Caco-2 (cell line): Measurements from ENCODE around the gene AATK. TPM values are rescaled to one million over a fixed set of nuclear protein-coding genes. Genes with fewer than 3 reads are reported as not detected.

ENCODE experiments used
- BruUV-seq: library from RNA; stranded (reverse); fragments of 400-500 nt; replicated peaks from 2 replicates; lab custom pipeline; 2021; lab: Mats Ljungman, UMichigan
- CTCF ChIA-PET: fragments of 300-600 bp; sonication (Branson Sonifier 250); formaldehyde crosslinking; loops from one replicate; lab custom pipeline; 2022; ENCODE audit warnings: antibody characterized with exemption; lab: Charles Lee
- POLR2A ChIA-PET: fragments of 300-600 bp; sonication (Branson Sonifier 250); formaldehyde crosslinking; loops from one replicate; lab custom pipeline; 2022; ENCODE audit warnings: antibody characterized with exemption; lab: Charles Lee
- DNase-seq, 2 experiments: peaks; one replicate each; pipeline versions ENCODE4 v3.0.0 to v3.0.0-alpha.2; 2020 to 2022
- H3K27me3 ChIP-seq: replicated peaks from 2 replicates; pipeline ENCODE4 v1.6.0; 2011; ENCODE audit warnings: low read length; ENCODE audit not compliant: control insufficient read depth, insufficient read depth
- H3K36me3 ChIP-seq: 2 replicates; pipeline ENCODE4 v1.5.1; 2011; ENCODE audit warnings: low read length; ENCODE audit not compliant: control insufficient read depth, insufficient read depth
- H3K4me1 ChIP-seq: fragments of 250-450 bp; sonication (Bioruptor Pico); 2 replicates; pipeline ENCODE4 v1.5.1; 2020; ENCODE audit warnings: mild to moderate bottlenecking
- H3K4me3 ChIP-seq: 2 replicates; pipeline ENCODE4 v1.5.1; 2011; ENCODE audit warnings: low read depth, mild to moderate bottlenecking, control low read depth, low read length
- H3K9me3 ChIP-seq: fragments of 250-450 bp; sonication (Bioruptor Pico); 2 replicates; pipeline ENCODE4 v1.5.1; 2020; ENCODE audit warnings: mild to moderate bottlenecking, moderate library complexity
- H3K27ac Mint-ChIP-seq: one replicate; pipeline ENCODE4 v1.8.0; 2022; ENCODE audit warnings: mixed read lengths; ENCODE audit not compliant: unreplicated experiment
- H3K27me3 Mint-ChIP-seq: one replicate; pipeline ENCODE4 v1.8.0; 2022; ENCODE audit warnings: mixed read lengths; ENCODE audit not compliant: insufficient read depth, unreplicated experiment
- H3K36me3 Mint-ChIP-seq: one replicate; pipeline ENCODE4 v1.8.0; 2022; ENCODE audit warnings: mild to moderate bottlenecking, mixed read lengths; ENCODE audit not compliant: insufficient read depth, unreplicated experiment
- H3K4me1 Mint-ChIP-seq: one replicate; pipeline ENCODE4 v1.8.0; 2022; ENCODE audit warnings: low read depth, mixed read lengths; ENCODE audit not compliant: unreplicated experiment
- H3K4me3 Mint-ChIP-seq: one replicate; pipeline ENCODE4 v1.8.0; 2022; ENCODE audit warnings: mild to moderate bottlenecking, moderate library complexity, mixed read lengths; ENCODE audit not compliant: unreplicated experiment
- H3K9me3 Mint-ChIP-seq: one replicate; pipeline ENCODE4 v1.8.0; 2022; ENCODE audit warnings: mixed read lengths; ENCODE audit not compliant: unreplicated experiment
- intact Hi-C: fragments of 100-400 bp; cut with micrococcal nuclease; formaldehyde crosslinking; loops from one replicate; pipeline ENCODE4 v1.10.0; 2022; ENCODE audit not compliant: unreplicated experiment
- total RNA-seq: library from RNA; stranded (reverse); gene quantifications from 2 replicates; pipeline ENCODE4 v1.2.3, GENCODE V29; 2022
- TF ChIP-seq, protein P1 (sequence below), 2 experiments: fragments of 200-600 bp in 1 of 2; IDR thresholded peaks; 1 replicate in 1 of 2; 2 replicates in 1 of 2; pipeline versions ENCODE4 v1.5.1 to v1.8.0; 2011 to 2022; ENCODE audit warnings: antibody characterized with exemption in 1 of 2, control low read depth in 1 of 2, inconsistent platforms in 1 of 2, low read depth in 1 of 2, low read length in 1 of 2, mild to moderate bottlenecking in 1 of 2, moderate library complexity in 1 of 2; ENCODE audit not compliant: insufficient read depth in 1 of 2, severe bottlenecking in 1 of 2, unreplicated experiment in 1 of 2

AATK gene
- total RNA-seq, 1 experiment from 2014 or later = 26.6 TPM

DNA sequence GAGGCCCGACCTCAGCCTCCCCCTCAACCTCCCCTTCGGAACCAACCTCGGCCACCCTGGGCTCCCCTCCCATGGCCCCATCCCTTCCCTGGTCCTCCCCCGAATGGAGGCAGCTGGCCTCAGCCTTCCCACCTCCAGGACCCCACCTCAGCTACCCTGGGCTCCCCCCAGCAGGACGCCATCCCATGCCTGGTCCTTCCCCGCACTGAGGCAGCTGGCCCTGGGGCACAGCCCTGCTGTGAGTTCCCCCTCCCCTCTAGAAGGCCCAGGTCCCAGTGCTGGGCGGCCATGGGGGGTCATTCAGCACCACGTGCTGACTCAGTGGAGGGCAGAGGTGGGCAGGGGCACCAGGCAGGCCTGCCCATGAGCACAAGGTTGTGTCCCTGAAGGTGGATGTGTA lies 29.7 kb downstream of the AATK start:
- Histone ChIP-seq H3K36me3 (no peaks in the 10 kb centered on the region), H3K4me3 (no peak overlapping the region), H3K4me1 (peaks cover 37% of the 10 kb centered on the region), H3K27me3 (no peaks in the 10 kb centered on the region), H3K9me3 (peaks cover 12% of the 10 kb centered on the region)
- no peak for DNase-seq
- Mint-ChIP-seq H3K9me3 (no peaks in the 10 kb centered on the region), H3K36me3 (peaks cover 15% of the 10 kb centered on the region), H3K4me1 (peaks cover 5% of the 10 kb centered on the region), H3K4me3 (no peak overlapping the region), H3K27ac (no peak overlapping the region), H3K27me3 (no peaks in the 10 kb centered on the region)
- BruUV-seq = no TSS peak
- ChIA-PET CTCF (no interaction called here), POLR2A (no interaction called here)
- TF ChIP-seq, protein P1, sequence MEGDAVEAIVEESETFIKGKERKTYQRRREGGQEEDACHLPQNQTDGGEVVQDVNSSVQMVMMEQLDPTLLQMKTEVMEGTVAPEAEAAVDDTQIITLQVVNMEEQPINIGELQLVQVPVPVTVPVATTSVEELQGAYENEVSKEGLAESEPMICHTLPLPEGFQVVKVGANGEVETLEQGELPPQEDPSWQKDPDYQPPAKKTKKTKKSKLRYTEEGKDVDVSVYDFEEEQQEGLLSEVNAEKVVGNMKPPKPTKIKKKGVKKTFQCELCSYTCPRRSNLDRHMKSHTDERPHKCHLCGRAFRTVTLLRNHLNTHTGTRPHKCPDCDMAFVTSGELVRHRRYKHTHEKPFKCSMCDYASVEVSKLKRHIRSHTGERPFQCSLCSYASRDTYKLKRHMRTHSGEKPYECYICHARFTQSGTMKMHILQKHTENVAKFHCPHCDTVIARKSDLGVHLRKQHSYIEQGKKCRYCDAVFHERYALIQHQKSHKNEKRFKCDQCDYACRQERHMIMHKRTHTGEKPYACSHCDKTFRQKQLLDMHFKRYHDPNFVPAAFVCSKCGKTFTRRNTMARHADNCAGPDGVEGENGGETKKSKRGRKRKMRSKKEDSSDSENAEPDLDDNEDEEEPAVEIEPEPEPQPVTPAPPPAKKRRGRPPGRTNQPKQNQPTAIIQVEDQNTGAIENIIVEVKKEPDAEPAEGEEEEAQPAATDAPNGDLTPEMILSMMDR (IDR thresholded peaks at IDR 0.05; ENCODE audit: insufficient read depth in 1 of 2, low read depth in 1 of 2, low read length in 1 of 2, severe bottlenecking in 1 of 2, unreplicated experiment in 1 of 2) = no peak
- intact Hi-C loops = no loop called here

DNA sequence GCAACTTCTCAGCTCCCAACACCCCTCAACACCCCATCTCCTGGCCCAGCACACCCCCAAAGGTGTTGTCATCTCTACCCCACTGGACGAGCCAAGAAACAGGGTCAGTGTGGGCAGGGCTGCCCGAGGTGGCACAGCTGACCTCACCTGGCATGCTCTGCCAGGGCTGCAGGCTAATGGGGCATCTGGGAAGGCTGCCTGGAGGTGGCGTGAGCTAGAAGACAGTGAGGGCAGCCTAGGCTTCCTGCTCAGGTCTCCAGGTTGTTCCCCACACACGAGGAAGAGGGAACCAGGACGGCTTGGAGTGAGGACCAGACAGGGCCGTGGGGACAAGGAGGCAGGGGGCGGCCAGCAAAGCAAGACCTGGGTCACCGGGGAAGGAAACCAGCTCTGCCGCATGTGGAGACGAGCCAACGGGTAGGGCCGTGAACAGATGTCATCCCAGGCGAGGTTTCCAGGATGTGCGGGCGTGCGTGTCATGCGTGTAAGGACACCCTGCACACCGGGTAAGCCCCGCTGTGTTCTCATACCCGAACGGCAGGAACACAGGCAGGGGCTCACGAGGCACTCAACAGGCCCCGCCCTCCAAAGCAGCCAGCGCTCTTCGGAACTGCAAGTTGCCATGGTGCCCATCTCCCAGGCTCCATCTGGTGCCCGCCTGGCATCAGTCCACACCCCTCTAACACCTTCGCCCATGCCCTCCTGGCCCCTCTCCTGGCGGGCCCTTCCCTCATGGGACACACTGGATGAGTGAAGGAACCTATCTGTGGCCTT lies 30.3 kb downstream of the AATK start:
- ChIA-PET POLR2A (no interaction called here), CTCF (no interaction called here)
- Histone ChIP-seq H3K4me3 (no peak overlapping the region), H3K36me3 (no peaks in the 10 kb centered on the region), H3K9me3 (peaks cover 12% of the 10 kb centered on the region), H3K4me1 (peaks cover 44% of the 10 kb centered on the region), H3K27me3 (no peaks in the 10 kb centered on the region)
- intact Hi-C loops = no loop called here
- Mint-ChIP-seq H3K4me1 (peaks cover 5% of the 10 kb centered on the region), H3K9me3 (no peaks in the 10 kb centered on the region), H3K36me3 (peaks cover 15% of the 10 kb centered on the region), H3K27me3 (no peaks in the 10 kb centered on the region), H3K27ac (no peak overlapping the region), H3K4me3 (no peak overlapping the region)
- BruUV-seq = no TSS peak
- no peak for DNase-seq
- TF ChIP-seq, protein P1 (IDR thresholded peaks at IDR 0.05; ENCODE audit: insufficient read depth in 1 of 2, low read depth in 1 of 2, low read length in 1 of 2, severe bottlenecking in 1 of 2, unreplicated experiment in 1 of 2) = no peak

DNA sequence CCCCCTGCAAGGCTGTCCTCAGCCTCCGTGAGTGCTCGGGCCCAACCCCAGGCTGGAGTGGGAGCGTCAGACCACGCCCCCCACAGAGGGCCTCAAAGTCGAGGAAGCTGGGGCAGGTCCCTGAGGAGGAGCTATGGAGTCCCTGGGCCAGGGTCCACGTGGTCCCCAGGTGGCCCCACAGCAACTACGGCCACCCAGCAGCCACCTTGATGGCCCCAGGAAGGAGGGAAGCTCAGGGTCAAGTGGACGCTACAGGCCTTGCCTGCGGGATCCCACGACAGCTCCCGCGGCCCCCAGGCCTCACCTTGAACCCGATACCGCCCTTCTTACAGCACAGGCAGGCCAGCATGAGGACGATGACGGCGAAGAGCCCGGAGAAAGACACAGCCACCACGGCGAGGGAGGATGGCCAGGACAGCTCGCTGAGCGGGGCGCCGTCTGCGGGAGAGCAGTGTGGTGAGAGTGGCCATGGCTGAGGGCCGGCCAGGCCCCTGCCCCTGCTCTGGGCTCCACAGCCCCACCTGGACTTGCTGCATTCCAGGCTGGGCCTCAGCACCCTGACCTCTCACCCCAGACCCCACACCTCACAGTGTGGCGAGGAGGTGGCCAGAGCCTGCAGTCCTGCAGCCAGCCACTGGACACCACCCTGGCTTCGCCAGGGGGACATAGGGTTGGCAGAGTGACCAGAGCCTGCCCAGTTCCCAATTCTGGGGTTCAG lies 31.8 kb downstream of the AATK start:
- Mint-ChIP-seq H3K27me3 (no peaks in the 10 kb centered on the region), H3K4me1 (peaks cover 5% of the 10 kb centered on the region), H3K36me3 (peaks cover 11% of the 10 kb centered on the region), H3K27ac (no peak overlapping the region), H3K9me3 (no peaks in the 10 kb centered on the region), H3K4me3 (no peak overlapping the region)
- TF ChIP-seq, protein P1 (IDR thresholded peaks at IDR 0.05; ENCODE audit: insufficient read depth in 1 of 2, low read depth in 1 of 2, low read length in 1 of 2, severe bottlenecking in 1 of 2, unreplicated experiment in 1 of 2) = no peak
- H3K36me3 ChIP-seq = no peaks in the 10 kb centered on the region
- intact Hi-C loops = no loop called here
- H3K9me3 ChIP-seq = peaks cover 12% of the 10 kb centered on the region
- no peak overlapping the region for H3K4me3 ChIP-seq
- CTCF ChIA-PET = interaction anchor here (0.6 to 1.9 kb wide), 4 partner anchors 9 to 817 kb away, joined by 3 to 6 read pairs (median 4); no protein-coding TSS in a partner anchor
- no TSS peak for BruUV-seq
- no peak for DNase-seq
- POLR2A ChIA-PET = no interaction called here
- peaks cover 55% of the 10 kb centered on the region for H3K4me1 ChIP-seq
- H3K27me3 ChIP-seq = no peaks in the 10 kb centered on the region
